ENCODE measurements around the gene WBP1. TPM values are rescaled to one million over a fixed set of nuclear protein-coding genes. Genes with fewer than 3 reads are reported as not detected.

The WBP1 gene
- total RNA-seq, 2 experiments from 2014 or later, result 68.8 to 70.8 TPM

DNA sequence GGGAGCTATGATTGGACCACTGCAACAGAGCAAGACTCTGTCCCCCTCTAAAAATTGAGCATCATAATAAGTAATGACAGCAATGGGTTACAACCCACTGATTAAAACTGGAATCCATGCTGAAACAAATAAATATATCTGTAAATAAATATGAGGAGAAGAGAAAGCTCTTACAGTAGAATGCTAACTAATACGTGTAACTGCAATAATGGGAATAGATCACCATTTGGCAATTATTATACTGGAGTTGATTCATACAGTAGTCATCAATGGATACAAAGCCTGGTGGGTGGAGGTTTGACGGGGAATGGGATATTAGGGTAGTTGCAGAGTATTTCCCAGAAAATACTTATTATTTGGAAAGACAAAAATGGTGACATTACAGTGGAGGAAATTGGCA lies 9.5 kb upstream of the WBP1 start:
- Histone ChIP-seq H2AFZ (ENCODE audit: low read length) (no peak overlapping the region), H4K20me1 (ENCODE audit: insufficient read depth, low read length) (no peaks in the 10 kb centered on the region), H3K9me2 (ENCODE audit: insufficient read depth, low read length) (no peaks in the 10 kb centered on the region), H3K79me2 (ENCODE audit: insufficient read depth, low read depth, low read length) (no peaks in the 10 kb centered on the region), H3K4me3 (ENCODE audit: low read depth, low read length, poor library complexity, severe bottlenecking) (no peak overlapping the region), H3K9me3 (ENCODE audit: low read length) (no peaks in the 10 kb centered on the region), H3K4me1 (ENCODE audit: insufficient read depth, low read length, poor library complexity, severe bottlenecking) (peaks cover 29% of the 10 kb centered on the region), H3K4me2 (ENCODE audit: low read length) (no peak overlapping the region), H3K36me3 (ENCODE audit: insufficient read depth, low read length) (no peaks in the 10 kb centered on the region), H3K27ac (ENCODE audit: low read depth, low read length, poor library complexity, severe bottlenecking) (no peak overlapping the region)
- TF ChIP-seq EZH2phosphoT487 (IDR thresholded peaks at IDR 0.05; ENCODE audit: borderline replicate concordance, low read depth, low read length) (no peak), CTCF (conservative IDR thresholded peaks at IDR 0.05; ENCODE audit: low read length) (no peak)
- DNase-seq (ENCODE audit: low spot score), result no peak
- ChIA-PET POLR2A (interaction anchor here (0.7 kb wide), 1 partner anchor 15 kb away, joined by 3 read pairs; no protein-coding TSS in a partner anchor), CTCF (ENCODE audit: unreplicated experiment) (no interaction called here)
- intact Hi-C loops (cut with micrococcal nuclease; ENCODE audit: unreplicated experiment), result no loop called here
- BruUV-seq (replicated peaks), result no TSS peak

GRCh38 chr2:74450570-74451190 lies 7.6 kb upstream of the WBP1 start:
- TF ChIP-seq CTCF (conservative IDR thresholded peaks at IDR 0.05; ENCODE audit: low read length), result no peak
- no peak for TF ChIP-seq EZH2phosphoT487 (IDR thresholded peaks at IDR 0.05; ENCODE audit: borderline replicate concordance, low read depth, low read length)
- H3K9me3 ChIP-seq (ENCODE audit: low read length), result no peaks in the 10 kb centered on the region
- no TSS peak for BruUV-seq (replicated peaks)
- H3K4me2 ChIP-seq (ENCODE audit: low read length), result no peak overlapping the region
- H3K9me2 ChIP-seq (ENCODE audit: insufficient read depth, low read length), result no peaks in the 10 kb centered on the region
- H3K4me1 ChIP-seq (ENCODE audit: insufficient read depth, low read length, poor library complexity, severe bottlenecking), result peaks cover 29% of the 10 kb centered on the region
- ChIA-PET CTCF (ENCODE audit: unreplicated experiment) (no interaction called here), POLR2A (interaction anchor here (0.6 to 1.0 kb wide), 3 partner anchors 30 to 60 kb away, joined by 3 to 5 read pairs (median 3); no protein-coding TSS in a partner anchor)
- H3K4me3 ChIP-seq (ENCODE audit: low read depth, low read length, poor library complexity, severe bottlenecking), result no peak overlapping the region
- H3K27ac ChIP-seq (ENCODE audit: low read depth, low read length, poor library complexity, severe bottlenecking), result no peak overlapping the region
- H3K79me2 ChIP-seq (ENCODE audit: insufficient read depth, low read depth, low read length), result peaks cover 5% of the 10 kb centered on the region; the same call in 1 of the 2 replicates
- H4K20me1 ChIP-seq (ENCODE audit: insufficient read depth, low read length), result no peaks in the 10 kb centered on the region
- intact Hi-C loops (cut with micrococcal nuclease; ENCODE audit: unreplicated experiment), result no loop called here
- no peak for DNase-seq (ENCODE audit: low spot score)
- H2AFZ ChIP-seq (ENCODE audit: low read length), result no peak overlapping the region
- H3K36me3 ChIP-seq (ENCODE audit: insufficient read depth, low read length), result no peaks in the 10 kb centered on the region
